Measurements from ENCODE around the gene INCA1.

INCA1 gene

GRCh38 chr17:4945176-4945943 is 52.0 kb downstream of the INCA1 start:
- H3K4me3 ChIP-seq (ENCODE audit: low read length): peak overlapping the region; percentile 29
- no peak for DNase-seq (ENCODE audit: low read depth)
- no peak for TF ChIP-seq CTCF (conservative IDR thresholded peaks at IDR 0.05; ENCODE audit: low read depth, low read length)

GRCh38 chr17:4944554-4945175 is 52.7 kb downstream of the INCA1 start:
- DNase-seq (ENCODE audit: low read depth): no peak
- no peak overlapping the region for H3K4me3 ChIP-seq (ENCODE audit: low read length)
- no peak for TF ChIP-seq CTCF (conservative IDR thresholded peaks at IDR 0.05; ENCODE audit: low read depth, low read length)

- no peak for DNase-seq (ENCODE audit: low read depth)
- no peak for TF ChIP-seq CTCF (conservative IDR thresholded peaks at IDR 0.05; ENCODE audit: low read depth, low read length)
- H3K4me3 ChIP-seq (ENCODE audit: low read length): no peak overlapping the region
Observed at GRCh38 chr17:4944163-4944553, 53.2 kb downstream of the INCA1 start.

GRCh38 chr17:4942760-4943508 is 54.4 kb downstream of the INCA1 start:
- no peak for TF ChIP-seq CTCF (conservative IDR thresholded peaks at IDR 0.05; ENCODE audit: low read depth, low read length)

GRCh38 chr17:4941319-4941610 is 56.1 kb downstream of the INCA1 start:
- peak overlapping the region; percentile 96 for H3K4me3 ChIP-seq (ENCODE audit: low read length)
- no peak for DNase-seq (ENCODE audit: low read depth)
- TF ChIP-seq CTCF (conservative IDR thresholded peaks at IDR 0.05; ENCODE audit: low read depth, low read length): no peak

More at GRCh38 chr17:4942760-4943508, 54.4 kb downstream of the INCA1 start:
- no peak overlapping the region for H3K4me3 ChIP-seq (ENCODE audit: low read length)
- DNase-seq (ENCODE audit: low read depth): no peak

- peak overlapping the region; percentile 96 for H3K4me3 ChIP-seq (ENCODE audit: low read length)
- no peak for DNase-seq (ENCODE audit: low read depth)
- TF ChIP-seq CTCF (conservative IDR thresholded peaks at IDR 0.05; ENCODE audit: low read depth, low read length): no peak
Observed at GRCh38 chr17:4940555-4941318, 56.6 kb downstream of the INCA1 start.

Data from retinal pigment epithelial cell (primary cell).